H1 (cell line): ENCODE results near the gene EHD2. TPM values are rescaled to one million over a fixed set of nuclear protein-coding genes. Genes with fewer than 3 reads are reported as not detected.

Experiments
- KDM5A ChIP-seq: fragments of 200-600 bp; IDR thresholded peaks from 2 replicates; pipeline ENCODE4 v1.7.1; 2012; ENCODE audit warnings: mild to moderate bottlenecking, low read length, inconsistent platforms, mixed read lengths
- POLR2A ChIP-seq, 2 experiments: IDR thresholded peaks; 1 replicate in 1 of 2; 2 replicates in 1 of 2; pipeline ENCODE4 v1.6.1; 2011; ENCODE audit warnings: low read depth in 2 of 2, low read length in 2 of 2, mild to moderate bottlenecking in 2 of 2; ENCODE audit errors: control extremely low read depth in 1 of 2
- POLR2AphosphoS5 ChIP-seq: IDR thresholded peaks from 2 replicates; pipeline ENCODE4 v1.6.1; 2011; ENCODE audit warnings: low read depth, low read length
- SP1 ChIP-seq: IDR thresholded peaks from 2 replicates; pipeline ENCODE4 v1.6.1; 2011; ENCODE audit warnings: low read depth, low read length
- SP4 ChIP-seq: IDR thresholded peaks from 2 replicates; pipeline ENCODE4 v1.6.1; 2012; ENCODE audit warnings: low read length, inconsistent platforms
- polyA plus RNA-seq, 7 experiments: library from polyadenylated mRNA; depleted of rRNA in 3 of 7; stranded (reverse) in 5 of 7; unstranded in 2 of 7; fragments of >200 nt in 5 of 7; fragments of 200-250 nt in 2 of 7; gene quantifications; 1 replicate in 5 of 7; 2 replicates in 1 of 7; 4 replicates in 1 of 7; pipeline versions ENCODE4 v1.2.1 to v1.2.3, GENCODE V29; 2011 to 2013; ENCODE audit warnings: missing spikeins in 2 of 7, mixed read lengths in 2 of 7
- total RNA-seq: library from RNA; stranded (reverse); fragmentation: NEBNext Ultra II Directional; extraction: Animal tissue kit (Norgen Biotek cat#: 25700); gene quantifications from 2 replicates; pipeline ENCODE4 v1.2.1, GENCODE V29; 2021

The EHD2 gene
- total and polyA plus RNA-seq, 2 of the 8 experiments (the other 6 are each of a cell fraction or from before 2014, with no cell fraction given) = 4.5 to 14.3 TPM

DNA sequence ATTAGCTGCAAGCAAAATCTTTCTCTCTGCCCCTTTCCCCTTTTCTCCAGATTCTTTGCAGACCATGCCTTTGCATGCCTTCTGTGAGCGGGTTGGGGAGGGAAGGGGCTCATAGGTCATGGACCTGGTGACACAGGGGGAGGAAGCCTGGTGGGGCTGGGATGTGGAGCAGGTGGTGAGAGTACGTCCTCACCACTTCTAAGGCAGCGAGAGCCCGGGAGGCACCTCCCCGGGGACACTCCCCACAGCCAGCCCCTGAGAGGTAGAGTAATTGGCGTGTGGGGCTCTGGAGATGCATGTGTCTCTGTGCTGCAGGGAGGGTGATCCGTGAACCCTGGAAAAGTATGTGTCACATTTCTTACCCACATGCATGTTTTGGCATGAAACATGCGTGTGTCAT, 42.5 kb upstream of the EHD2 start (continued):
- TF ChIP-seq SP1 (no peak), SP4 (no peak), POLR2AphosphoS5 (no peak), KDM5A (no peak), POLR2A (IDR thresholded peaks at IDR 0.05; ENCODE audit: control extremely low read depth in 1 of 2, low read depth in 2 of 2, low read length in 2 of 2) (no peak)
